Coronary artery (tissue), 2 donors: Measurements from ENCODE around the gene CD2.

Source experiments
- DNase-seq: peaks from one replicate; pipeline ENCODE4 v3.0.0-alpha.2; 2017; ENCODE audit warnings: low spot score
- H3K27ac ChIP-seq, 2 donors: fragments of 200-600 bp; sonication (generic); one replicate each; pipeline ENCODE4 v1.5.1; 2016 to 2019
- H3K4me3 ChIP-seq: fragments of 200-600 bp; sonication (generic); 2 replicates; pipeline ENCODE4 v1.5.1; 2016; ENCODE audit warnings: mild to moderate bottlenecking, moderate library complexity
- TF ChIP-seq, protein P1 (sequence below): fragments of 200-600 bp; sonication (generic); IDR thresholded peaks from one replicate; pipeline ENCODE4 v1.5.1; 2019; ENCODE audit warnings: antibody characterized with exemption

Gene CD2

DNA sequence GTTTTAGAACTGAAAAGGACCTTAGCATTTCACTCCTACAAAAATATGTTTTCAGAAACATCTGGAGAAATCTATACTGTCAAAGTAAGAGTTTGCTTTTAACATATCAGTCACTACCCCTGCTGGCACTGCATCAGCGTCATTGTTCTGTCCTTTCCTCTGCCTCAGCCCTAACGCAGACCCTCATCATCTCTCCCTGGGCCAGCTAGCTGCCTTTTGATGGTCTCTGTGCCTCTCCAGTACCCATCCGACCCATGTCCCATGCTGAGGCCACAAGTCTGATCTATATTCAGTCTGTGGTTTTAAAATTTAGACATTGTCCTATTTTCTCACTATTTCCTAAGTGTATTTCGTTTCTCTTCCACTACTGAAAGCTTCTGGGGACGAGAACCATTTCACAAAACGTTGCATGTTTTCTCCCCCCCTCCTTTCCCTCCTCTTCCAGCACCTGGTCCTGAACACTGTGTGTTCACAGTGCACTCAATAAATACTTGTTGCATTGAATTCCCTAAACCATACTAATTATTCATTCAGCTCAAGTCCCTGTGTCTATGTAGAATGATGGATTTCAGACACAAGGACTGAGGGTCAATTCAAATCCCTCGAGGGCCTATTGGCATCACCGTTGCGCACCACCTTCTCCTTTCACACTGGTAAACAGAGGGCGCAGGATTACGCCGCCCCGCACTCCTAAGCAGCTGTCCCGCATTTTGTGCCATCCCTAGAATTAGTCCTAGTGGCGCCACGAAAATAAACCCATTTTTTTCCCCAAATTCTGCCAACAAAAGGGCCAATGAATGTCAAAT, 53.4 kb downstream of the CD2 start:
- TF ChIP-seq, protein P1, sequence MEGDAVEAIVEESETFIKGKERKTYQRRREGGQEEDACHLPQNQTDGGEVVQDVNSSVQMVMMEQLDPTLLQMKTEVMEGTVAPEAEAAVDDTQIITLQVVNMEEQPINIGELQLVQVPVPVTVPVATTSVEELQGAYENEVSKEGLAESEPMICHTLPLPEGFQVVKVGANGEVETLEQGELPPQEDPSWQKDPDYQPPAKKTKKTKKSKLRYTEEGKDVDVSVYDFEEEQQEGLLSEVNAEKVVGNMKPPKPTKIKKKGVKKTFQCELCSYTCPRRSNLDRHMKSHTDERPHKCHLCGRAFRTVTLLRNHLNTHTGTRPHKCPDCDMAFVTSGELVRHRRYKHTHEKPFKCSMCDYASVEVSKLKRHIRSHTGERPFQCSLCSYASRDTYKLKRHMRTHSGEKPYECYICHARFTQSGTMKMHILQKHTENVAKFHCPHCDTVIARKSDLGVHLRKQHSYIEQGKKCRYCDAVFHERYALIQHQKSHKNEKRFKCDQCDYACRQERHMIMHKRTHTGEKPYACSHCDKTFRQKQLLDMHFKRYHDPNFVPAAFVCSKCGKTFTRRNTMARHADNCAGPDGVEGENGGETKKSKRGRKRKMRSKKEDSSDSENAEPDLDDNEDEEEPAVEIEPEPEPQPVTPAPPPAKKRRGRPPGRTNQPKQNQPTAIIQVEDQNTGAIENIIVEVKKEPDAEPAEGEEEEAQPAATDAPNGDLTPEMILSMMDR = no peak
- Histone ChIP-seq H3K27ac (no peak overlapping the region), H3K4me3 (no peak overlapping the region)
- DNase-seq = no peak

DNA sequence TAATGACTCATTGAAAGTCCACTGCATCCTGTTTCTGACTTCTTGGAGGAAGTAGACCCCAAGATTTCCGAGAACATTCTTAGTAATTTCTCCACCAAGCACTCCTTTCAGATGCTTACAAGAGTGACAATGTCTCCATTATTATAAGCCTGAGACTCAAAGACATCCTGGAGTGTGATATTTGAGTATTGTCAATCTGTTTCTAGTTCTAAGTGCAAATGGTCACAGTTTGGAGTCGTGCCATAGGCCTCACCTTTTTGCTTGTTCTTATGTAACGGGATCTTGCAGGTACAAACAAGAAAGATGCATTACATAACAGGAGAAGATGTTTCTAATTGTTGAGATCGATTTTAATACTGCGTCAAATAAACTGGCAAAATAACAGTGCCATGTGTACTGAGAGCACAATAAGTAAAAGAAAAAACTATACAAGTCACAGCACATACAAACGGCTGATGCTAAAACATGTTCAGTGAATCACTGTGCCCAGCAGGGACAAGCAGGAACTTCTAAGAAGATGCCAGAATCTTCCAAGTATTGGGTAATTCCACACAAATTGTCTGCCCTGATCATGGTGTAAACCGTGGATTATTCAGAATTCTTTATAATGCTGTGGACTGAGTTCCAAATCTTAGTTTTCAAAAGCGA, 54.1 kb downstream of the CD2 start:
- Histone ChIP-seq H3K27ac (no peak overlapping the region), H3K4me3 (no peak overlapping the region)
- TF ChIP-seq, protein P1 = no peak
- DNase-seq = no peak

DNA sequence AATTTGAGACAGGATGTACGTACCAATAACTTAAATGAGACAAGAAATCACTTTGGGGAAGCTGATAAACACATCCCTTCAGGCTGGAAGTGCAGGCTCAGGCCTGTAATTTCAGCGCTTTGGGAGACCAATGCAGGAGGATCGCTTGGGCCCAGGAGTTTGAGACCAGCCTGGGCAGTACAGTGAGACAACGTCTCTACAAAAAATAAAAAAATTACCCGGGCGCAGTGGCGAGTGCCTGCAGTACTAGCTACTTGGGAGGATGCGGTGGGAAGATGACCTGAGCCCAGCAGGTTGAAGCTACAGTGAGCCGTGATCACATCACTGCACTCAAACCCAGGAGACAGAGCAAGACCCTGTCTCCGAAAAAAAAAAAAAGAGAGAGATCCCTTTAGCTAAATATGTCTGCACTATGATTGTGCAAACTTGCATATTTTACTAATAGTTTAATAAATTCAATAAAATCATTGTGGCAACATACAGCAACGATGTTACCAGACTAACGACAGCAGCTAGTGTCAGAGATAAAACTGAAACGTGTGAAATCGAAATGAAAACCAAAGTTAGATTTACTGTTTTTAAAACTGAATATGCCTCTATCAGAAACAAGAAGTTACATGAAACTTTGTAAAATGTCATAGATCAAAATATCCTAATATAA, 54.7 kb downstream of the CD2 start:
- Histone ChIP-seq H3K27ac (no peak overlapping the region), H3K4me3 (no peak overlapping the region)
- TF ChIP-seq, protein P1 = no peak
- DNase-seq = no peak

DNA sequence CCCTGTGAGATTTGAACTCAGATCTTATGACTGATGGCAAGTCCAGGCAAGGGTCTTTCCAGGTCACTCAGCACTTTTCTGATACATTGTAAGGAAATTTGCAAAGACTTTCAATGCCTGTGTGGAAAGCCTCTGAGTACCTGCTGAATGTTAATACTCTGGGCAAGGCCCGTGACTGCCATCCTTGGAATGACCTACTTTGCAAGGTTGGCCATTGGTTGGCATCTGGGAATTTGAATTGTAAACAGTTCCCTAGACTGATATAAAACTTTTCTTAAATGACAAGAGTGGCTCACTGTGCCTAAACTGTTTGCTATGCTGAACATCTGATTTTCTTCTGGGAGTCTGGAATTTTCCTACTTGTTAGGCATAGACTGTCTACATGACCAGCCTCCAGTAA, 57.1 kb downstream of the CD2 start:
- DNase-seq = no peak
- Histone ChIP-seq H3K4me3 (no peak overlapping the region), H3K27ac (no peak overlapping the region)
- TF ChIP-seq, protein P1 = no peak

DNA sequence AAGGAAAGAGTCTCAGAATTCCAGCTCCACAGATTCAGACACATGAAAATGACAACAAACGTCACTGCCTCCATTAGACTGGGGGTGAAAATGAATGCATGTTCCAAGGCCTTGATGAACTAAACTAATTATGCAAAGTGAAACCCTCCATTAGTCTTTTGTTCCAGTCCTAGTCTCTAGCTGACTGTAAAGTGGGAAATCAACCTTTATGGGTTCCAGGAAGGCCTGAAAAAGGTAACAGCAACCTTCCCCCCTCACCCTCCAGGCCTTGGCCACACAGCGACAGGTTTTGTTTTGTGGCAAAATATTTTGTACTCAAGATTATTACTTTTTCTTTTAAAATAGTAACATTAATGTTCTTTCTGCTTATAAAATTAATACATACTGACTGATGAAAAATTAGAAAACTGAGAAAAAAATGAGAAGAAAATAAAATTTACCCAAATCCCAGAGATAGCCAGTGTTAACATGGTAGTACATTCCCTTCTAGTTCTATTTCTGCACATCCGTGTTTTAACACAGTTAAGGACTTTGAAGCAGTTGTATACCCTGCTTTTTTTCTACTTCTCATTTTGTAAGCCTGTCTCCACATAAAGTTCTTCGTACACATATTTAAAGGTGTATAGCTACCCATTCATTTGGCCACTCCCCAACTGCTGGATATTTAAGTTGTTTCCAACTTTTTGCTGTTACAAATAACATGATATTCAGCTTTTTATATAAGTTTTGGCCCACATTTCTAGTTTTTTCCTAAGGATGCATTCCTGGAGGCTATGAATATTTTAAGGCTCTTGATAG, 60.9 kb downstream of the CD2 start:
- no peak for DNase-seq
- no peak overlapping the region for H3K4me3 ChIP-seq
- TF ChIP-seq, protein P1 = no peak
- no peak overlapping the region for H3K27ac ChIP-seq

DNA sequence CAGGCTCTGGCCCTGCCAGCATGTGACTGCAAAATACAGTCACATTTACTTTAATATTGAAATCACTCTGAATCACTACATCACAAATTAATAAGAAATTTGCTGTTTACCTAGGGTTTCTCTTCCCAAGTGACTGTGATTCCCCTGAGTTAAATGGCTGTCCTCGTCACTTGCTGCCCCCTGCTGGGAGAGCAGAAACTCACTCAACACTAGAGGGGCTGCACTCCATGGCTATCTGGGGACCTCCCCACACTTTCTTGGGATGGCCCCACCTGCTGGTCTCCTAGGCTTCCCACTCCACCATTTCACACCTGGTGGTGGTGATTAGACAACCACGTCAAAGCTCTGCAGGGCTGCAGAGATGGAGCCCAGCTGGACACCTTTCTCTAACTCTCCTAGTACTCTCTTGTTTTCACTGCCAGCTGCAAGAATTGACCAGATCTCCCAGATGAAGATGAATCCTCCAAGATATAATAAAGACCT, 63.4 kb downstream of the CD2 start:
- TF ChIP-seq, protein P1 = no peak
- no peak for DNase-seq
- no peak overlapping the region for H3K4me3 ChIP-seq
- H3K27ac ChIP-seq = no peak overlapping the region
